GM12878 (cell line): ENCODE data around the gene TBC1D32. TPM values are rescaled to one million over a fixed set of nuclear protein-coding genes. Genes with fewer than 3 reads are reported as not detected.

Experiments used
- ATAC-seq: fragments of 200-7000 bp; cut with Tn5 transposase; 3 replicates; pipeline ENCODE4 v1.9.1; 2020; ENCODE audit warnings: mild to moderate bottlenecking, moderate library complexity
- BruUV-seq: library from RNA; stranded (reverse); fragments of 400-500 nt; replicated peaks from 2 replicates; lab custom pipeline; 2021; lab: Mats Ljungman, UMichigan
- CTCF ChIA-PET: fragments of 300-600 bp; sonication (Branson Sonifier 250); formaldehyde crosslinking; extraction: SDS; loops from one replicate; lab custom pipeline; 2021; ENCODE audit warnings: inconsistent platforms; lab: Yijun Ruan, JAX
- POLR2A ChIA-PET: fragments of 350-600 bp; formaldehyde crosslinking; extraction: SDS; loops from one replicate; lab custom pipeline; 2021; ENCODE audit warnings: inconsistent platforms; lab: Charles Lee
- RAD21 ChIA-PET: fragments of 300-600 bp; sonication (Branson Sonifier 250); formaldehyde crosslinking; loops from one replicate; lab custom pipeline; 2023; ENCODE audit warnings: antibody characterized with exemption; ENCODE audit not compliant: unreplicated experiment; lab: Charles Lee
- SMC1A ChIA-PET: fragments of 300-600 bp; sonication (Branson Sonifier 250); formaldehyde crosslinking; loops from one replicate; lab custom pipeline; 2023; ENCODE audit not compliant: unreplicated experiment, uncharacterized antibody; lab: Charles Lee
- DNase-seq: peaks from one replicate; pipeline ENCODE4 v3.0.0-alpha.2; 2011; ENCODE audit warnings: low read depth, low spot score
- FAIRE-seq: peaks from 3 replicates; lab custom pipeline; 2011; peaks lifted over from hg19 to GRCh38; lab: Jason Lieb, UNC
- H2AFZ ChIP-seq: 2 replicates; pipeline ENCODE4 v1.6.0; 2011; ENCODE audit warnings: low read depth, low read length, control low read depth; ENCODE audit not compliant: control insufficient read depth
- H3K27ac ChIP-seq: 2 replicates; pipeline ENCODE4 v1.5.1; 2011; ENCODE audit warnings: control low read depth; ENCODE audit not compliant: control insufficient read depth, insufficient read depth
- H3K27me3 ChIP-seq, 2 experiments: replicated peaks in 1 of 2; 2 replicates each; pipeline versions ENCODE4 v1.6.0 to v1.6.1; 2011; ENCODE audit warnings: low read length in 1 of 2; ENCODE audit not compliant: control insufficient read depth in 2 of 2, insufficient read depth in 2 of 2
- H3K36me3 ChIP-seq, 2 experiments: 2 replicates each; pipeline ENCODE4 v1.5.1; 2011; ENCODE audit warnings: low read length in 1 of 2; ENCODE audit not compliant: control insufficient read depth in 2 of 2, insufficient read depth in 2 of 2
- H3K4me1 ChIP-seq: 2 replicates; pipeline ENCODE4 v1.6.1; 2011; ENCODE audit warnings: mild to moderate bottlenecking, low read length, moderate library complexity, mixed read lengths; ENCODE audit not compliant: control insufficient read depth, insufficient read depth
- H3K4me2 ChIP-seq: 2 replicates; pipeline ENCODE4 v1.6.0; 2011; ENCODE audit warnings: control low read depth; ENCODE audit not compliant: control insufficient read depth, insufficient read depth
- H3K4me3 ChIP-seq: fragments of 200-600 bp; sonication (generic); 2 replicates; pipeline ENCODE4 v1.5.1; 2016
- H3K79me2 ChIP-seq: 2 replicates; pipeline ENCODE4 v1.6.0; 2011; ENCODE audit warnings: low read length; ENCODE audit not compliant: control insufficient read depth, insufficient read depth
- H3K9ac ChIP-seq: 2 replicates; pipeline ENCODE4 v1.8.0; 2011; ENCODE audit warnings: low read length, control low read depth, mixed read lengths; ENCODE audit not compliant: control insufficient read depth, insufficient read depth
- H3K9me3 ChIP-seq: replicated peaks from 3 replicates; pipeline ENCODE4 v1.5.1; 2011; ENCODE audit warnings: mild to moderate bottlenecking, low read length; ENCODE audit not compliant: control insufficient read depth, insufficient read depth
- H4K20me1 ChIP-seq: 2 replicates; pipeline ENCODE4 v1.6.0; 2011; ENCODE audit not compliant: control insufficient read depth, insufficient read depth
- ASH2L ChIP-seq: fragments of 300-600, 200-600 bp; sonication (generic); IDR thresholded peaks from 2 replicates; pipeline ENCODE4 v1.6.1; 2017; ENCODE audit warnings: low read depth, mild to moderate bottlenecking, borderline replicate concordance
- CEBPZ ChIP-seq: fragments of 150-350 bp; IDR thresholded peaks from 2 replicates; pipeline ENCODE4 v1.6.1; 2016; ENCODE audit warnings: low read depth, low read length
- MYB ChIP-seq: fragments of 150-350 bp; IDR thresholded peaks from 2 replicates; pipeline ENCODE4 v1.6.1; 2014; ENCODE audit warnings: mild to moderate bottlenecking, low read depth, low read length, borderline replicate concordance
- NBN ChIP-seq: fragments of 450-650 bp; IDR thresholded peaks from 2 replicates; pipeline ENCODE4 v1.6.1; 2016
- NFYB ChIP-seq: IDR thresholded peaks from 2 replicates; pipeline ENCODE4 v1.6.1; 2011; ENCODE audit warnings: low read depth, mild to moderate bottlenecking, low read length, improper control_type of control experiment, moderate library complexity; ENCODE audit not compliant: insufficient read depth
- STAT3 ChIP-seq: IDR thresholded peaks from 2 replicates; pipeline ENCODE4 v1.6.1; 2011; ENCODE audit warnings: low read depth, low read length, improper control_type of control experiment
- TBL1XR1 ChIP-seq: IDR thresholded peaks from 2 replicates; pipeline ENCODE4 v1.6.1; 2012; ENCODE audit warnings: low read depth, low read length, improper control_type of control experiment
- TCF12 ChIP-seq: IDR thresholded peaks from 2 replicates; pipeline ENCODE4 v1.6.1; 2011; ENCODE audit warnings: low read depth, mild to moderate bottlenecking, low read length
- USF1 ChIP-seq: IDR thresholded peaks from 2 replicates; pipeline ENCODE4 v1.6.1; 2011; ENCODE audit warnings: borderline replicate concordance, low read depth, mild to moderate bottlenecking, moderate library complexity, mixed read lengths, low read length; ENCODE audit not compliant: insufficient read depth; ENCODE audit errors: extremely low read length
- ZNF622 ChIP-seq: fragments of 450-650 bp; IDR thresholded peaks from 2 replicates; pipeline ENCODE4 v1.6.1; 2017; ENCODE audit warnings: mild to moderate bottlenecking, inconsistent platforms
- WGBS: methylation state at CpG from one replicate; pipeline ENCODE4 v1.1.6; 2016; ENCODE audit warnings: low lambda C conversion rate; ENCODE audit not compliant: insufficient replicate concordance, insufficient coverage; ENCODE audit errors: missing lambda C conversion rate; 5-methylcytosine and 5-hydroxymethylcytosine counted together
- in situ Hi-C: fragments of 300-500 bp; cut with MboI; formaldehyde crosslinking; loops from 9 replicates; pipeline ENCODE4 v1.14.3; 2018; ENCODE audit warnings: mixed read lengths
- intact Hi-C: fragments of 100-400 bp; cut with micrococcal nuclease; formaldehyde crosslinking; loops from one replicate; pipeline ENCODE4 v1.14.2; 2022; ENCODE audit not compliant: unreplicated experiment
- polyA plus RNA-seq, 11 experiments: library from polyadenylated mRNA; depleted of rRNA in 4 of 11; unstranded in 6 of 11; stranded (reverse) in 5 of 11; fragments of >200 nt; fragmentation: Nextera tagmentation in 4 of 11; fragmentation: Illumina TruSeq in 1 of 11; extraction: Ambion mirVana in 4 of 11; extraction: Trizol in 1 of 11; gene quantifications; 1 replicate in 1 of 11; 2 replicates in 10 of 11; pipeline versions ENCODE4 v1.2.1 to v1.2.3, GENCODE V29; 2011 to 2016; ENCODE audit warnings: inconsistent platforms in 2 of 11, missing spikeins in 2 of 11, low read depth in 1 of 11
- total RNA-seq, 4 experiments: library from RNA; depleted of rRNA in 3 of 4; stranded (reverse); fragments of >200 nt in 3 of 4; fragmentation: Illumina TruSeq in 1 of 4; extraction: Trizol in 1 of 4; gene quantifications; 2 replicates each; pipeline versions ENCODE4 v1.2.1 to v1.2.3, GENCODE V29; 2013 to 2021
- TF ChIP-seq, protein P1 (sequence below), 3 experiments: IDR thresholded peaks in 2 of 3; conservative IDR thresholded peaks in 1 of 3; 2 replicates each; pipeline ENCODE4 v1.5.1; 2011; ENCODE audit warnings: low read depth in 3 of 3, low read length in 3 of 3, mild to moderate bottlenecking in 3 of 3, control low read depth in 2 of 3, moderate library complexity in 2 of 3, inconsistent platforms in 1 of 3, mixed read lengths in 1 of 3; ENCODE audit not compliant: control insufficient read depth in 2 of 3, insufficient read depth in 1 of 3; ENCODE audit errors: extremely low read depth in 1 of 3
- TF ChIP-seq, protein P2 (sequence below): fragments of 450-650 bp; IDR thresholded peaks from 2 replicates; pipeline ENCODE4 v1.6.1; 2017; ENCODE audit warnings: mild to moderate bottlenecking
- TF ChIP-seq, protein P3 (sequence below): fragments of 450-650 bp; IDR thresholded peaks from 2 replicates; pipeline ENCODE4 v1.6.1; 2016; ENCODE audit warnings: mild to moderate bottlenecking

The TBC1D32 gene
- total and polyA plus RNA-seq, 10 of the 15 experiments (the other 5 are each of a cell fraction or from before 2014, with no cell fraction given), result 2.2 to 10.2 (median 4.1) TPM

DNA sequence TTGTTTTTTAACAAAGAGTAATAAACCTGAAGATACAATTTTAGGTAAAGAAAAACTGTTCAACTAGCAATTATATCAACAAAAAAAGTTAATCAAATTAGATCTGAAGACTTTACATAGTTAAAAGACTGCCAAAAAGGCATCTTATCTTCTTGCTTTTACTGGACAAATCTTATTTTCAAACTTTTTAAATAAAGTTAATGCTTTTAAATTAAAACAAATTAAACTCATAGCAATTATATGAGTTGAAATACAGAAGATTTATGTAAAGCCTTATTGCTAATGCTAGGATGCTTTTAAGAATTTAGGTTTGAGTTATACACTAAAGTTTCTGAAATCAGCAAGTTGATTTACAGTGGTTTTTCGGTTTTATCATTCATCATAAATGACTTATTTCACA lies 227.3 kb downstream of the TBC1D32 start (continued):
- TF ChIP-seq, protein P1, sequence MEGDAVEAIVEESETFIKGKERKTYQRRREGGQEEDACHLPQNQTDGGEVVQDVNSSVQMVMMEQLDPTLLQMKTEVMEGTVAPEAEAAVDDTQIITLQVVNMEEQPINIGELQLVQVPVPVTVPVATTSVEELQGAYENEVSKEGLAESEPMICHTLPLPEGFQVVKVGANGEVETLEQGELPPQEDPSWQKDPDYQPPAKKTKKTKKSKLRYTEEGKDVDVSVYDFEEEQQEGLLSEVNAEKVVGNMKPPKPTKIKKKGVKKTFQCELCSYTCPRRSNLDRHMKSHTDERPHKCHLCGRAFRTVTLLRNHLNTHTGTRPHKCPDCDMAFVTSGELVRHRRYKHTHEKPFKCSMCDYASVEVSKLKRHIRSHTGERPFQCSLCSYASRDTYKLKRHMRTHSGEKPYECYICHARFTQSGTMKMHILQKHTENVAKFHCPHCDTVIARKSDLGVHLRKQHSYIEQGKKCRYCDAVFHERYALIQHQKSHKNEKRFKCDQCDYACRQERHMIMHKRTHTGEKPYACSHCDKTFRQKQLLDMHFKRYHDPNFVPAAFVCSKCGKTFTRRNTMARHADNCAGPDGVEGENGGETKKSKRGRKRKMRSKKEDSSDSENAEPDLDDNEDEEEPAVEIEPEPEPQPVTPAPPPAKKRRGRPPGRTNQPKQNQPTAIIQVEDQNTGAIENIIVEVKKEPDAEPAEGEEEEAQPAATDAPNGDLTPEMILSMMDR (IDR thresholded peaks at IDR 0.05 in 2 of 3, conservative IDR thresholded peaks at IDR 0.05 in 1 of 3; ENCODE audit: control insufficient read depth in 2 of 3, extremely low read depth in 1 of 3, insufficient read depth in 1 of 3, low read depth in 3 of 3, low read length in 3 of 3), result no peak
- no peak for TF ChIP-seq MYB
- TF ChIP-seq, protein P2, sequence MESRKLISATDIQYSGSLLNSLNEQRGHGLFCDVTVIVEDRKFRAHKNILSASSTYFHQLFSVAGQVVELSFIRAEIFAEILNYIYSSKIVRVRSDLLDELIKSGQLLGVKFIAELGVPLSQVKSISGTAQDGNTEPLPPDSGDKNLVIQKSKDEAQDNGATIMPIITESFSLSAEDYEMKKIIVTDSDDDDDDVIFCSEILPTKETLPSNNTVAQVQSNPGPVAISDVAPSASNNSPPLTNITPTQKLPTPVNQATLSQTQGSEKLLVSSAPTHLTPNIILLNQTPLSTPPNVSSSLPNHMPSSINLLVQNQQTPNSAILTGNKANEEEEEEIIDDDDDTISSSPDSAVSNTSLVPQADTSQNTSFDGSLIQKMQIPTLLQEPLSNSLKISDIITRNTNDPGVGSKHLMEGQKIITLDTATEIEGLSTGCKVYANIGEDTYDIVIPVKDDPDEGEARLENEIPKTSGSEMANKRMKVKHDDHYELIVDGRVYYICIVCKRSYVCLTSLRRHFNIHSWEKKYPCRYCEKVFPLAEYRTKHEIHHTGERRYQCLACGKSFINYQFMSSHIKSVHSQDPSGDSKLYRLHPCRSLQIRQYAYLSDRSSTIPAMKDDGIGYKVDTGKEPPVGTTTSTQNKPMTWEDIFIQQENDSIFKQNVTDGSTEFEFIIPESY, result no peak
- TF ChIP-seq ZNF622, result no peak
- no peak for TF ChIP-seq NBN
- no peak for TF ChIP-seq ASH2L
- TF ChIP-seq, all 136 proteins: peak for 0

DNA sequence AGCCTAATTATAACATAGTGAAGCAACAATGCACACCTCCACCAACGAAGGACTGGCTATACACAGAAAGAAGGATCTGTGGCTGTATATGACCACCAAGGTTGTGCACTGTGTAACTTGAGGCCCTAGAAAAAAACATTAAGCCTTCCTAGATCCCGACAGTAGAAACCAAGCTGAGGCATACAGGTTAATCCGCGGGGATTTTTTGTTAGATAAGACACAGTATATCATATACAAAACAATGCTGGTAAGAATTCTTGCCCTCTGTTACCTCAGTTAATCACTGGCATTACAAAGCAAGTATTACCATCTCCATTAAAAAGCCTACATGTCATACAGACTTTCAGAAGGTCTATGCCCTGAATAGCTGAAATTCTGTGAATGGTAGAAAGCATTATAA lies 228.8 kb downstream of the TBC1D32 start:
- FAIRE-seq (no peak), DNase-seq (no peak), ATAC-seq (no peak)
- 95% methylated on average over 4 of the region's 4 CpGs for WGBS
- RAD21 ChIA-PET, result no interaction called here
- TF ChIP-seq, protein P3, sequence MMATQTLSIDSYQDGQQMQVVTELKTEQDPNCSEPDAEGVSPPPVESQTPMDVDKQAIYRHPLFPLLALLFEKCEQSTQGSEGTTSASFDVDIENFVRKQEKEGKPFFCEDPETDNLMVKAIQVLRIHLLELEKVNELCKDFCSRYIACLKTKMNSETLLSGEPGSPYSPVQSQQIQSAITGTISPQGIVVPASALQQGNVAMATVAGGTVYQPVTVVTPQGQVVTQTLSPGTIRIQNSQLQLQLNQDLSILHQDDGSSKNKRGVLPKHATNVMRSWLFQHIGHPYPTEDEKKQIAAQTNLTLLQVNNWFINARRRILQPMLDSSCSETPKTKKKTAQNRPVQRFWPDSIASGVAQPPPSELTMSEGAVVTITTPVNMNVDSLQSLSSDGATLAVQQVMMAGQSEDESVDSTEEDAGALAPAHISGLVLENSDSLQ, result no peak
- no peak for TF ChIP-seq NFYB
- no peak for TF ChIP-seq CEBPZ
- TF ChIP-seq STAT3, result no peak
- no peak for TF ChIP-seq TBL1XR1
- TF ChIP-seq USF1, result no peak
- no peak for TF ChIP-seq TCF12
- H4K20me1 ChIP-seq, result no peaks in the 10 kb centered on the region
- H3K36me3 ChIP-seq, result no peaks in the 10 kb centered on the region
- H3K4me1 ChIP-seq, result no peaks in the 10 kb centered on the region
- POLR2A ChIA-PET, result no interaction called here
- no peak overlapping the region for H3K9ac ChIP-seq
- H3K4me3 ChIP-seq, result no peak overlapping the region
- H3K27me3 ChIP-seq, result no peaks in the 10 kb centered on the region
- no peaks in the 10 kb centered on the region for H3K9me3 ChIP-seq
- no peak overlapping the region for H3K4me2 ChIP-seq
- H3K79me2 ChIP-seq, result no peaks in the 10 kb centered on the region
- no peak overlapping the region for H2AFZ ChIP-seq
- SMC1A ChIA-PET, result interaction anchor here (0.6 kb wide), 1 partner anchor 1884 kb away, joined by 4 read pairs; no protein-coding TSS in a partner anchor
- in situ Hi-C loops, result no loop called here
- CTCF ChIA-PET, result no interaction called here
- no peak overlapping the region for H3K27ac ChIP-seq
- BruUV-seq, result no TSS peak
- intact Hi-C loops, result no loop called here
